ENCODE data around the gene AGBL3.

DNA sequence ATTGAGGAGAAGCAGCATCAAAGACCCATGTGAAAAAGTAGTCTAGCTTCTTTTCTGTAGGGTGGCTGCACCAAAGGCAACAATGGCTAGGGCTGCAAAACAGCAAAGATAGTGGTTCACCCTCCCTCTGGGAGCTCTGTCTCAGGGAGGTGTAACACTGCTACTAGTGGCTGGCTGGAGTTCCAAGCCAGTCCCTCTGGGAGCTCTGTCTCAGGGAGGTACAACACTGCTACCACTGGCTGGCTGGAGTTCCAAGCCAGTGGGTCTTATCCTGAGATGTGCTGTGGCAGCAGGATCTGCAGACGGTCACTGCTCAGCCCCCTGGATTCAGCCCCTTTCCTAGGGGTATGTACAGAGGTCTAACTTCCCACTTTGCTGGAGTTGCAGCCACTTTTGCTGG is 123.7 kb downstream of the AGBL3 start:
- TF ChIP-seq, protein P1, sequence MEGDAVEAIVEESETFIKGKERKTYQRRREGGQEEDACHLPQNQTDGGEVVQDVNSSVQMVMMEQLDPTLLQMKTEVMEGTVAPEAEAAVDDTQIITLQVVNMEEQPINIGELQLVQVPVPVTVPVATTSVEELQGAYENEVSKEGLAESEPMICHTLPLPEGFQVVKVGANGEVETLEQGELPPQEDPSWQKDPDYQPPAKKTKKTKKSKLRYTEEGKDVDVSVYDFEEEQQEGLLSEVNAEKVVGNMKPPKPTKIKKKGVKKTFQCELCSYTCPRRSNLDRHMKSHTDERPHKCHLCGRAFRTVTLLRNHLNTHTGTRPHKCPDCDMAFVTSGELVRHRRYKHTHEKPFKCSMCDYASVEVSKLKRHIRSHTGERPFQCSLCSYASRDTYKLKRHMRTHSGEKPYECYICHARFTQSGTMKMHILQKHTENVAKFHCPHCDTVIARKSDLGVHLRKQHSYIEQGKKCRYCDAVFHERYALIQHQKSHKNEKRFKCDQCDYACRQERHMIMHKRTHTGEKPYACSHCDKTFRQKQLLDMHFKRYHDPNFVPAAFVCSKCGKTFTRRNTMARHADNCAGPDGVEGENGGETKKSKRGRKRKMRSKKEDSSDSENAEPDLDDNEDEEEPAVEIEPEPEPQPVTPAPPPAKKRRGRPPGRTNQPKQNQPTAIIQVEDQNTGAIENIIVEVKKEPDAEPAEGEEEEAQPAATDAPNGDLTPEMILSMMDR (IDR thresholded peaks at IDR 0.05; ENCODE audit: insufficient read depth, low read depth, low read length), result no peak
- TF ChIP-seq EZH2 (IDR thresholded peaks at IDR 0.05; ENCODE audit: insufficient read depth, low read length), result no peak

Measured in astrocyte (in vitro differentiated cells and primary cell).